GM19240 (cell line): ENCODE measurements around the gene FCHSD2.

ENCODE experiments used
- DNase-seq: peaks from one replicate; pipeline ENCODE4 v3.0.0; 2011; ENCODE audit warnings: low spot score; ENCODE audit not compliant: insufficient read length

The FCHSD2 gene

GRCh38 chr11:72972496-72973128 is 169.5 kb downstream of the FCHSD2 start:
- no peak for DNase-seq

GRCh38 chr11:72971192-72971967 is 170.7 kb downstream of the FCHSD2 start:
- no peak for DNase-seq

GRCh38 chr11:72970557-72971118 is 171.5 kb downstream of the FCHSD2 start:
- DNase-seq = no peak

- peak; percentile 18 for DNase-seq
These were observed 172.2 kb downstream of the FCHSD2 start for GRCh38 chr11:72969894-72970335.

- no peak for DNase-seq
These were observed 173.7 kb downstream of the FCHSD2 start for GRCh38 chr11:72968390-72968789.

GRCh38 chr11:72965672-72966071 is 176.4 kb downstream of the FCHSD2 start:
- no peak for DNase-seq

GRCh38 chr11:72962717-72963116 is 179.4 kb downstream of the FCHSD2 start:
- DNase-seq = no peak

- DNase-seq = no peak
These were observed 180.0 kb downstream of the FCHSD2 start for GRCh38 chr11:72962084-72962483.

- no peak for DNase-seq
These were observed 182.0 kb downstream of the FCHSD2 start for GRCh38 chr11:72959998-72960731.

GRCh38 chr11:72958791-72959190 is 183.3 kb downstream of the FCHSD2 start:
- no peak for DNase-seq

- no peak for DNase-seq
These were observed 186.7 kb downstream of the FCHSD2 start for GRCh38 chr11:72955466-72955865.

GRCh38 chr11:72954860-72955259 is 187.3 kb downstream of the FCHSD2 start:
- DNase-seq = no peak

- DNase-seq = no peak
These were observed 188.5 kb downstream of the FCHSD2 start for GRCh38 chr11:72953637-72954036.

GRCh38 chr11:72951888-72952287 is 190.2 kb downstream of the FCHSD2 start:
- no peak for DNase-seq

GRCh38 chr11:72951193-72951592 is 190.9 kb downstream of the FCHSD2 start:
- DNase-seq = no peak

- no peak for DNase-seq
These were observed 191.4 kb downstream of the FCHSD2 start for GRCh38 chr11:72950685-72951084.

- DNase-seq = no peak
These were observed 194.9 kb downstream of the FCHSD2 start for GRCh38 chr11:72947229-72947628.

GRCh38 chr11:72943664-72944063 is 198.5 kb downstream of the FCHSD2 start:
- DNase-seq = no peak

- no peak for DNase-seq
These were observed 201.7 kb downstream of the FCHSD2 start for GRCh38 chr11:72940417-72940816.

GRCh38 chr11:72939031-72939430 is 203.1 kb downstream of the FCHSD2 start:
- DNase-seq = no peak

- no peak for DNase-seq
These were observed 204.7 kb downstream of the FCHSD2 start for GRCh38 chr11:72937439-72937838.

GRCh38 chr11:72935700-72936099 is 206.4 kb downstream of the FCHSD2 start:
- no peak for DNase-seq
